GM06990 (cell line): ENCODE results near the gene PTPRE.
"Not testable (repeated sequence)": the region's sequence is repeated elsewhere in the genome, so short reads cannot be mapped to it uniquely, and the experiment has no call there.

ENCODE experiments used
- DNase-seq: peaks from one replicate; pipeline ENCODE4 v3.0.0-alpha.2; 2011; ENCODE audit not compliant: insufficient read length; ENCODE audit errors: extremely low read depth
- H3K27me3 ChIP-seq: replicated peaks from 2 replicates; pipeline ENCODE4 v1.6.0; 2011; ENCODE audit warnings: low read length; ENCODE audit not compliant: control insufficient read depth, insufficient read depth
- H3K36me3 ChIP-seq: 2 replicates; pipeline ENCODE4 v1.5.1; 2011; ENCODE audit warnings: low read length; ENCODE audit not compliant: control insufficient read depth, insufficient read depth
- H3K4me3 ChIP-seq: replicated peaks from 2 replicates; pipeline ENCODE4 v1.5.1; 2011; ENCODE audit warnings: low read depth, mild to moderate bottlenecking, control low read depth, low read length
- CTCF ChIP-seq: IDR thresholded peaks from 2 replicates; pipeline ENCODE4 v1.5.1; 2011; ENCODE audit warnings: low read length, control low read depth, mild to moderate bottlenecking, inconsistent platforms; ENCODE audit not compliant: insufficient read depth, poor library complexity, severe bottlenecking

The PTPRE gene

DNA sequence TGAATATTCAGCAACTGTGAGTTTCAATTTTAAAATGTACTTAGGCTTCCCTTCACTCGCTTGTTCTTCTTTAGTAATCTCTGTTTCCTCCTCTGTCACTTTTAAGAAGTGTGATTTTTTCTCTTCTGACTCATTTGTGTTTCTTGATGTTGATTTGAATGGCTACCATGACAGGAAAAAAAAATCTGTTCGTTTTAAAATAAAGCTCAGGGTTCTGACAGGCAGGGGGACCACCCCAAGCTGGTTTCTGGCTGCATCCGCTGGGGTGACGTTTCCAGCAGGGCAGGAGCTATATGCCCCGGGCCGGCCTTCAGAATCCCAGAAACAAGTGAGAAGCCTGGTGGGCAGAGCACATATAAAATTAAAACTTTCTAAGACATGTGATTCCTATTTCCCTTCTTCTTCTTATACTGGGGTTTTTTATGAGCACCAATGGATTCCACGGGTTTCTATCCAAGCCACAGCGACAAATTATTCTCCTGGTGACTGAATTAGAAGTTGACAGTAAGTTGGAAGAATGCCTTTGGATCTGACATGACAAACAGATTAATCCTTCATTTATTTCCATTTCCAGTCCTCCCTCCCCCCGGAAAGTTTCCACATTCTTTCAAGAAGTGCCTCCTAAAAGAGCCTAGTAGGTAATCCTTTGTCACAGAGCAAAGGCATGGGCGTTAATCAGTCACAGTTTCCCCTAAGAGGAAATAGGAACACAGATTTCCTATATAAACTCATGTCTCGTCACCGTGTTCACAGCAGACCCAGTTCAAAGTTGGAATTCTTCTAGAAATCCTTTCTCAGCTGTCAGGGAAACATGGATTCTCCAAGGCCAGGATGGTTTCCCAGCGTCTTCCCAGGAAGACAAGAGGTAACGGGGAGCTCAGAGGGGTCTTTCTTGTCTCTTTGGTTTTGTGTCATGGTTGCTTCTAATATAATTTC is 79.9 kb downstream of the PTPRE start:
- H3K27me3 ChIP-seq = no peaks in the 10 kb centered on the region; the same call in 1 of the 2 replicates
- H3K36me3 ChIP-seq = no peaks in the 10 kb centered on the region
- no peak for TF ChIP-seq CTCF
- no peak overlapping the region for H3K4me3 ChIP-seq
- no peak for DNase-seq

GRCh38 chr10:127987467-127988380 is 80.8 kb downstream of the PTPRE start:
- no peaks in the 10 kb centered on the region; the same call in 1 of the 2 replicates for H3K27me3 ChIP-seq
- TF ChIP-seq CTCF = no peak
- H3K4me3 ChIP-seq = no peak overlapping the region
- DNase-seq = no peak
- H3K36me3 ChIP-seq = no peaks in the 10 kb centered on the region

DNA sequence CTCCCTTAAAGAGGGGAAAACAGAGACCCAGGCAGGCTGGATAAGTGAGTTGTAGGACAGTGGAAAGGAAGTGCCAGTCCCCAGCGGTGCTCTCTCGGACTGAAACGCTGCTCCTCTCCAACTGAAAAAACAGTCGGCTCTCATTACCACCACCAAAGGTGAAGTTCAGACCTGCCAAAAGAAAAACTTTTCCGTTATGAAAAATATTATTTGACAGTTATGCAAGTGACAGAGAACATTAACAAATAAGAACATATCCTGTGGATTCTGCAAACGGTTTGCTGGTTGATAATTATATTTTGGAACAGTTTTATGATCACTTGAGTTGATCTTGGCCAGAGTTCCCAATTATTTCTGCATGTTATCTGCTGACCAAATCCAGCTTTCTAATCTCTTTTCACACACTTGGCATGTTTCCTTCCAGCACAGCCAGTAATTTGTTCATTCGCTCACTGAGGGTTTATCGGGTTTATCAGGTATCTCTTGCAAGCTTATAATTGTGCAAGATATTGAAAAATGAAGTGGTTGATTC is 82.6 kb downstream of the PTPRE start:
- no peak for DNase-seq
- no peaks in the 10 kb centered on the region; the same call in 1 of the 2 replicates for H3K27me3 ChIP-seq
- no peak for TF ChIP-seq CTCF
- H3K4me3 ChIP-seq = no peak overlapping the region
- H3K36me3 ChIP-seq = no peaks in the 10 kb centered on the region

GRCh38 chr10:127990132-127990788 is 83.4 kb downstream of the PTPRE start:
- H3K27me3 ChIP-seq, H3K4me3 ChIP-seq, H3K36me3 ChIP-seq, DNase-seq: not testable (repeated sequence)

DNA sequence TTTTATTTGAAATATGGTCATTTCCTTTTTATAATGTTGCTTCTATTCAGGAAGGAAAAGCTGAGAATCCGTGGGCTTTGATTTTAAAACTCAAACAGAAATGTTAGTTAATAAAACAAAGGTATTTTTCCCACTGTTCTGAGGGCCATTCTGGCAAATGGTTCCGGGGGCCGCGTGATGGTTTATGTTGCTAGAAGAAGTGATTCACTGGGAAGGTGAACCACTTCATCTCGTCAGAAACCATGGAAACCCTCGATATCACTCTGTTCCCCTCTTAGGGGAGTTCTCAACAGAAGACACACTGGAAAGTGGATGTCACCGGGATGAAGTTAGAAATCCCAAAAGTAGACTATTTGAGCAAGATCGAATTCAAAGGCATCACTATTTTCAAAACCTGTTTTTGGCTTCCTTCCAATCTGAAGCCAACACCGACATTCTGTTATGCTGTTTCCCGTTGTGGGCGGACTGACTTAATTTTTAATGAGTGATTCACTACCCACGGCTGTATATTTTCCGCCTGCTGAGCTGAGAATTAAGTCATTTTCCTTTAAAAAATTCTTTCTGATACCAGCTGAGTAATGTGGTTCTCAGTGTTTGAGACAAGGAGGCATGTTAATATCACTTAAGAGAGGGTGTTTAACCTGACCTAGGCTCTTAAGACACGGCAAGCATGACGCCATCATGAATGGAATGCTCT is 84.1 kb downstream of the PTPRE start:
- no peaks in the 10 kb centered on the region; the same call in 1 of the 2 replicates for H3K27me3 ChIP-seq
- no peak for DNase-seq
- H3K36me3 ChIP-seq = no peaks in the 10 kb centered on the region
- no peak overlapping the region for H3K4me3 ChIP-seq
- TF ChIP-seq CTCF = no peak
